ENCODE data around the gene PCSK6. TPM values are rescaled to one million over a fixed set of nuclear protein-coding genes. Genes with fewer than 3 reads are reported as not detected.

Gene PCSK6
- total RNA-seq, 1 experiment from 2014 or later, result 2.9 TPM

DNA sequence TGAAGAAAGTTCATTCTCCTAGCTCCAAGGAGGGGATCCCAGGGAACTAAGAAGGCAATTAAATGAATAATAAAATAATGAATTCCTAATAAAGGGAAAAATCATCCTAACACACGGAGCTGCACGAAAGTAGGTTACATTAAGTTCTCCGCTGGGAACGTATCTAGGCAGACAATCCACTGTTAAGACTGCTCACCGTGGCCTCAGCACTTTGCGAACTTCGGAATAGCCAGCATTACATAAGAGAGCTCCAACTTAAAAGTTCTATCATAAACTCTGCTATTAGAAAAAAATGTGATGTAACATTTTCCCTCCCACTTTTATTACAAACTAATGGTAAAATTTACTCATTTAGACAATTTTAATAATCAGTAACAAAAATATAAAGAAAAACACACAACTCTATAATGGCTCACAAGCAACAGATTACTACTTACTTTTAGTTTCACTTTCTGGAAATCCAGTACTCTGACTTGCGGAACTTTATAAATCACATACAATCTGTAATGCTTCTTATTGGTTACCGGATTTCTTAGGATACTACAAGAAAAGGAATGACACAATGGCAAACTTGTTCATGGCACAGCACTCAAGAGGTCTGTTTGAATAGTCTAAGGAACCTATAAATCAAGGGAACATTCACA is 202.9 kb downstream of the PCSK6 start:
- TF ChIP-seq, protein P1, sequence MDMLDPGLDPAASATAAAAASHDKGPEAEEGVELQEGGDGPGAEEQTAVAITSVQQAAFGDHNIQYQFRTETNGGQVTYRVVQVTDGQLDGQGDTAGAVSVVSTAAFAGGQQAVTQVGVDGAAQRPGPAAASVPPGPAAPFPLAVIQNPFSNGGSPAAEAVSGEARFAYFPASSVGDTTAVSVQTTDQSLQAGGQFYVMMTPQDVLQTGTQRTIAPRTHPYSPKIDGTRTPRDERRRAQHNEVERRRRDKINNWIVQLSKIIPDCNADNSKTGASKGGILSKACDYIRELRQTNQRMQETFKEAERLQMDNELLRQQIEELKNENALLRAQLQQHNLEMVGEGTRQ (CRISPR knock-in tag; IDR thresholded peaks at IDR 0.05), result no peak
- no peak for TF ChIP-seq CREM (CRISPR knock-in tag; IDR thresholded peaks at IDR 0.05)
- TF ChIP-seq, protein P2, sequence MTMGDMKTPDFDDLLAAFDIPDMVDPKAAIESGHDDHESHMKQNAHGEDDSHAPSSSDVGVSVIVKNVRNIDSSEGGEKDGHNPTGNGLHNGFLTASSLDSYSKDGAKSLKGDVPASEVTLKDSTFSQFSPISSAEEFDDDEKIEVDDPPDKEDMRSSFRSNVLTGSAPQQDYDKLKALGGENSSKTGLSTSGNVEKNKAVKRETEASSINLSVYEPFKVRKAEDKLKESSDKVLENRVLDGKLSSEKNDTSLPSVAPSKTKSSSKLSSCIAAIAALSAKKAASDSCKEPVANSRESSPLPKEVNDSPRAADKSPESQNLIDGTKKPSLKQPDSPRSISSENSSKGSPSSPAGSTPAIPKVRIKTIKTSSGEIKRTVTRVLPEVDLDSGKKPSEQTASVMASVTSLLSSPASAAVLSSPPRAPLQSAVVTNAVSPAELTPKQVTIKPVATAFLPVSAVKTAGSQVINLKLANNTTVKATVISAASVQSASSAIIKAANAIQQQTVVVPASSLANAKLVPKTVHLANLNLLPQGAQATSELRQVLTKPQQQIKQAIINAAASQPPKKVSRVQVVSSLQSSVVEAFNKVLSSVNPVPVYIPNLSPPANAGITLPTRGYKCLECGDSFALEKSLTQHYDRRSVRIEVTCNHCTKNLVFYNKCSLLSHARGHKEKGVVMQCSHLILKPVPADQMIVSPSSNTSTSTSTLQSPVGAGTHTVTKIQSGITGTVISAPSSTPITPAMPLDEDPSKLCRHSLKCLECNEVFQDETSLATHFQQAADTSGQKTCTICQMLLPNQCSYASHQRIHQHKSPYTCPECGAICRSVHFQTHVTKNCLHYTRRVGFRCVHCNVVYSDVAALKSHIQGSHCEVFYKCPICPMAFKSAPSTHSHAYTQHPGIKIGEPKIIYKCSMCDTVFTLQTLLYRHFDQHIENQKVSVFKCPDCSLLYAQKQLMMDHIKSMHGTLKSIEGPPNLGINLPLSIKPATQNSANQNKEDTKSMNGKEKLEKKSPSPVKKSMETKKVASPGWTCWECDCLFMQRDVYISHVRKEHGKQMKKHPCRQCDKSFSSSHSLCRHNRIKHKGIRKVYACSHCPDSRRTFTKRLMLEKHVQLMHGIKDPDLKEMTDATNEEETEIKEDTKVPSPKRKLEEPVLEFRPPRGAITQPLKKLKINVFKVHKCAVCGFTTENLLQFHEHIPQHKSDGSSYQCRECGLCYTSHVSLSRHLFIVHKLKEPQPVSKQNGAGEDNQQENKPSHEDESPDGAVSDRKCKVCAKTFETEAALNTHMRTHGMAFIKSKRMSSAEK (CRISPR knock-in tag; IDR thresholded peaks at IDR 0.05; ENCODE audit: borderline replicate concordance), result no peak
- ChIA-PET CTCF (no interaction called here), POLR2A (no interaction called here)
- Mint-ChIP-seq H3K36me3 (peaks cover 79% of the 10 kb centered on the region), H3K9me3 (0 out of 2 replicates have a peak, but pooled peaks cover 4% of the 10 kb centered on the region), H3K4me3 (no peak overlapping the region), H3K27me3 (ENCODE audit: low read depth) (no peaks in the 10 kb centered on the region), H3K27ac (no peak overlapping the region), H3K4me1 (no peaks in the 10 kb centered on the region)
- ATAC-seq, result no peak
- no peak for DNase-seq (ENCODE audit: low spot score)

DNA sequence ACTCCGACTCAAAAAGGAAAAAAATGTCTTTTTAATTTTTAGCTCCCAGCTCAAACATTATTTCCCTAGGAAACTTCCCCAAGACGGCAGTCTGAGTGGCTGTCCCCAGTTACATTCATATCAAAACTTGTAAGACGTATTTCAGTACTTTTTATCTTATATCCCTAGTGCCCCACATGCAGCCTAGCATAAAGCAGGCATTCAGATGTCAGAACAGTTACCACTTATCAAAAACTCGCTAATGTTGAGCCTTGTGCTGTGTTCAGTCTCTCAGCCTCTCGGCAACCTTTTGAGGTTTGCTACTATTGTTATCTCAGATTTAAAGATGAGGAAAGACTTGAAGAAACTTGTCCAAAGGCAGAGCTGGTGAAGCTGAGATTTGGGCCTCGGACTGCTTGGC is 205.6 kb downstream of the PCSK6 start:
- CTCF ChIA-PET, result no interaction called here
- POLR2A ChIA-PET, result no interaction called here
- TF ChIP-seq NFE2L1 (CRISPR knock-in tag; IDR thresholded peaks at IDR 0.05), result no peak
- ATAC-seq, result no peak
- no peak for DNase-seq (ENCODE audit: low spot score)
- Mint-ChIP-seq H3K9me3 (0 out of 2 replicates have a peak, but pooled peaks cover 4% of the 10 kb centered on the region), H3K36me3 (peaks cover 72% of the 10 kb centered on the region), H3K4me1 (no peaks in the 10 kb centered on the region), H3K27me3 (ENCODE audit: low read depth) (no peaks in the 10 kb centered on the region), H3K4me3 (no peak overlapping the region), H3K27ac (no peak overlapping the region)

DNA sequence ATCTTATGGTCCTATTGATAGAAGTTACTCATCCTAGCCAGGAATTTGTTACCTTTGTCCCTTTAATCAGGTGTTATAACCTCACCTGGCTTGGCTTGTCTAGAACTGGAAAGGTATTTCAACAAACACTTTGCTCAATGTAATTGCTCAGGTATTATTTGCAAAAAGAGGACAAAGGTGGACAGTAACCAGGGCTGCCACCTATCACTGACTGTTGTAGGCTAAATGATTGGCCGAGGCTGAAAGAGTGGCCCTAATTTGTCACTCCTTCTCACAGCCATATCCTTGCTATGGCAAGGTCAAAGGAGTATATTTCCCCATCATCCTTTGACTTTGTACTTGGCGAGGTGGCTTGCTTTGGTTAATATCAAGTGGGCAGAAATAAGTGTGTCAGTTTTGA is 209.5 kb downstream of the PCSK6 start:
- no peak for ATAC-seq
- Mint-ChIP-seq H3K36me3 (peaks cover 42% of the 10 kb centered on the region), H3K27me3 (ENCODE audit: low read depth) (no peaks in the 10 kb centered on the region), H3K4me3 (no peak overlapping the region), H3K4me1 (peaks cover 9% of the 10 kb centered on the region), H3K9me3 (no peaks in the 10 kb centered on the region), H3K27ac (no peak overlapping the region)
- POLR2A ChIA-PET, result no interaction called here
- CTCF ChIA-PET, result no interaction called here
- DNase-seq (ENCODE audit: low spot score), result no peak
- TF ChIP-seq MYBL2 (CRISPR knock-in tag; IDR thresholded peaks at IDR 0.05) (no peak), RELA (CRISPR knock-in tag; IDR thresholded peaks at IDR 0.05; ENCODE audit: borderline replicate concordance) (no peak), JUN (CRISPR knock-in tag; IDR thresholded peaks at IDR 0.05) (no peak), FOXP1 (CRISPR knock-in tag; IDR thresholded peaks at IDR 0.05; ENCODE audit: borderline replicate concordance) (no peak), TEAD1 (CRISPR knock-in tag; IDR thresholded peaks at IDR 0.05) (no peak), OVOL2 (CRISPR knock-in tag; IDR thresholded peaks at IDR 0.05; ENCODE audit: borderline replicate concordance) (no peak), ZNF416 (CRISPR knock-in tag; IDR thresholded peaks at IDR 0.05) (no peak), ETV6 (CRISPR knock-in tag; IDR thresholded peaks at IDR 0.05) (no peak), KAT7 (CRISPR knock-in tag; IDR thresholded peaks at IDR 0.05; ENCODE audit: borderline replicate concordance) (no peak)
- TF ChIP-seq, protein P3, sequence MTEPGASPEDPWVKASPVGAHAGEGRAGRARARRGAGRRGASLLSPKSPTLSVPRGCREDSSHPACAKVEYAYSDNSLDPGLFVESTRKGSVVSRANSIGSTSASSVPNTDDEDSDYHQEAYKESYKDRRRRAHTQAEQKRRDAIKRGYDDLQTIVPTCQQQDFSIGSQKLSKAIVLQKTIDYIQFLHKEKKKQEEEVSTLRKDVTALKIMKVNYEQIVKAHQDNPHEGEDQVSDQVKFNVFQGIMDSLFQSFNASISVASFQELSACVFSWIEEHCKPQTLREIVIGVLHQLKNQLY (CRISPR knock-in tag; IDR thresholded peaks at IDR 0.05), result no peak
- TF ChIP-seq, protein P4, sequence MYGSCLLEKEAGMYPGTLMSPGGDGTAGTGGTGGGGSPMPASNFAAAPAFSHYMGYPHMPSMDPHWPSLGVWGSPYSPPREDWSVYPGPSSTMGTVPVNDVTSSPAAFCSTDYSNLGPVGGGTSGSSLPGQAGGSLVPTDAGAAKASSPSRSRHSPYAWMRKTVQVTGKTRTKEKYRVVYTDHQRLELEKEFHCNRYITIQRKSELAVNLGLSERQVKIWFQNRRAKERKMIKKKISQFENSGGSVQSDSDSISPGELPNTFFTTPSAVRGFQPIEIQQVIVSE (CRISPR knock-in tag; IDR thresholded peaks at IDR 0.05; ENCODE audit: borderline replicate concordance), result no peak
- TF ChIP-seq, protein P5, sequence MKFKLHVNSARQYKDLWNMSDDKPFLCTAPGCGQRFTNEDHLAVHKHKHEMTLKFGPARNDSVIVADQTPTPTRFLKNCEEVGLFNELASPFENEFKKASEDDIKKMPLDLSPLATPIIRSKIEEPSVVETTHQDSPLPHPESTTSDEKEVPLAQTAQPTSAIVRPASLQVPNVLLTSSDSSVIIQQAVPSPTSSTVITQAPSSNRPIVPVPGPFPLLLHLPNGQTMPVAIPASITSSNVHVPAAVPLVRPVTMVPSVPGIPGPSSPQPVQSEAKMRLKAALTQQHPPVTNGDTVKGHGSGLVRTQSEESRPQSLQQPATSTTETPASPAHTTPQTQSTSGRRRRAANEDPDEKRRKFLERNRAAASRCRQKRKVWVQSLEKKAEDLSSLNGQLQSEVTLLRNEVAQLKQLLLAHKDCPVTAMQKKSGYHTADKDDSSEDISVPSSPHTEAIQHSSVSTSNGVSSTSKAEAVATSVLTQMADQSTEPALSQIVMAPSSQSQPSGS (CRISPR knock-in tag; IDR thresholded peaks at IDR 0.05; ENCODE audit: borderline replicate concordance, low read depth), result no peak
- TF ChIP-seq, protein P6, sequence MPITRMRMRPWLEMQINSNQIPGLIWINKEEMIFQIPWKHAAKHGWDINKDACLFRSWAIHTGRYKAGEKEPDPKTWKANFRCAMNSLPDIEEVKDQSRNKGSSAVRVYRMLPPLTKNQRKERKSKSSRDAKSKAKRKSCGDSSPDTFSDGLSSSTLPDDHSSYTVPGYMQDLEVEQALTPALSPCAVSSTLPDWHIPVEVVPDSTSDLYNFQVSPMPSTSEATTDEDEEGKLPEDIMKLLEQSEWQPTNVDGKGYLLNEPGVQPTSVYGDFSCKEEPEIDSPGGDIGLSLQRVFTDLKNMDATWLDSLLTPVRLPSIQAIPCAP (CRISPR knock-in tag; IDR thresholded peaks at IDR 0.05), result no peak
- TF ChIP-seq, protein P7, sequence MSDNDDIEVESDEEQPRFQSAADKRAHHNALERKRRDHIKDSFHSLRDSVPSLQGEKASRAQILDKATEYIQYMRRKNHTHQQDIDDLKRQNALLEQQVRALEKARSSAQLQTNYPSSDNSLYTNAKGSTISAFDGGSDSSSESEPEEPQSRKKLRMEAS (CRISPR knock-in tag; IDR thresholded peaks at IDR 0.05), result no peak
- TF ChIP-seq, protein P8, sequence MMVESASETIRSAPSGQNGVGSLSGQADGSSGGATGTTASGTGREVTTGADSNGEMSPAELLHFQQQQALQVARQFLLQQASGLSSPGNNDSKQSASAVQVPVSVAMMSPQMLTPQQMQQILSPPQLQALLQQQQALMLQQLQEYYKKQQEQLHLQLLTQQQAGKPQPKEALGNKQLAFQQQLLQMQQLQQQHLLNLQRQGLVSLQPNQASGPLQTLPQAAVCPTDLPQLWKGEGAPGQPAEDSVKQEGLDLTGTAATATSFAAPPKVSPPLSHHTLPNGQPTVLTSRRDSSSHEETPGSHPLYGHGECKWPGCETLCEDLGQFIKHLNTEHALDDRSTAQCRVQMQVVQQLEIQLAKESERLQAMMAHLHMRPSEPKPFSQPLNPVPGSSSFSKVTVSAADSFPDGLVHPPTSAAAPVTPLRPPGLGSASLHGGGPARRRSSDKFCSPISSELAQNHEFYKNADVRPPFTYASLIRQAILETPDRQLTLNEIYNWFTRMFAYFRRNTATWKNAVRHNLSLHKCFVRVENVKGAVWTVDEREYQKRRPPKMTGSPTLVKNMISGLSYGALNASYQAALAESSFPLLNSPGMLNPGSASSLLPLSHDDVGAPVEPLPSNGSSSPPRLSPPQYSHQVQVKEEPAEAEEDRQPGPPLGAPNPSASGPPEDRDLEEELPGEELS (CRISPR knock-in tag; IDR thresholded peaks at IDR 0.05), result no peak
